Measurements from ENCODE around the gene DLG4.

DLG4 gene

DNA sequence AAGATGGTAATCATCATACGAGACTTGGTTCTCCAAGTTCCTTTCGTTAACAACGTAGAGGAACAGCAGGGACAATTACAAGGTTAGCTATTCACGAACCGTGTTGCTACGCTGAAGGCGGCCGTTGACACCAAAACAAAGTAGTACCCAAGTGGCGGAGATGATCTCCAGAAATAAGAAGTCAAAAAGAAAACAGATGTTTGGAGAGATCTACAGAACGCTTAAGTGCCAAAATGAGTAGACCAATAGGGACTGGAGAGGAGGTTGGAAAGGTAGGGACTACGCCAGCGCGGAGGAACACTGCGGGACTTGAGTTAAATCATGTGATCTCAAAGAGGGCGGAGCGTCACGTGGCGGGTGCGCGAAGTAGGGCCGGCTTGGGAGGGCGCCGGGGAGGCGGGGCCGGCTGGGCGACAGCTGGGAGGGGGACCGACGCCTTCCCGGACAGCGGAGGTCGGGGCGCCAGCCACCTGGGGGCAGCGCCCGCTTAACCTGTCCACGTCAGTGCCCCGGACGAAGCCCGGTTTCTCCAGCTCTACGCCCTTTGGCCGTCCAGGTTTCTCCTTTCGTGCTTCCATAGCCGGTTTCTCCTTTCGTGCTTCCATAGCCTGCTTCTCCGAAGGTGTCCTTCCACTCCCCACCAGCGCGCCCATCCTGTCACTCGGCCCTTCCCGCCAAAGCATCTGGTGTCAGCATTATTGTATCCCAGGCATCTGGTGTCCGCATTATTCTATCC lies 23.2 kb upstream of the DLG4 start:
- Histone ChIP-seq H3K4me2 (ENCODE audit: low read depth, low read length, poor library complexity, severe bottlenecking) (peak overlapping the region; percentile 75), H3K36me3 (ENCODE audit: insufficient read depth, low read length) (peaks cover 23% of the 10 kb centered on the region; the same call in 1 of the 2 replicates), H3F3A (ENCODE audit: low read depth) (0 out of 2 replicates have a peak, but pooled peaks cover 3% of the 10 kb centered on the region), H4K20me1 (ENCODE audit: insufficient read depth, low read length, poor library complexity, severe bottlenecking) (peaks cover 12% of the 10 kb centered on the region), H3K9me3 (ENCODE audit: insufficient read depth, low read depth, low read length) (no peaks in the 10 kb centered on the region), H3K27me3 (ENCODE audit: insufficient read depth, low read length, poor library complexity, severe bottlenecking) (peaks cover 5% of the 10 kb centered on the region), H3K79me2 (ENCODE audit: insufficient read depth, low read length) (peaks cover 56% of the 10 kb centered on the region), H3K9ac (ENCODE audit: low read depth, low read length, poor library complexity, severe bottlenecking) (peak overlapping the region; percentile 86), H3K4me3 (ENCODE audit: low read length, poor library complexity, severe bottlenecking) (peak overlapping the region; percentile 86), H2AFZ (ENCODE audit: low read length) (peak overlapping the region; percentile 87), H3K9me2 (replicated peaks; ENCODE audit: low read depth, low read length) (no peaks in the 10 kb centered on the region), H3K4me1 (ENCODE audit: insufficient read depth, low read length, poor library complexity, severe bottlenecking) (peaks cover 25% of the 10 kb centered on the region)
- TF ChIP-seq EZH2phosphoT487 (IDR thresholded peaks at IDR 0.05; ENCODE audit: borderline replicate concordance), result no peak

DNA sequence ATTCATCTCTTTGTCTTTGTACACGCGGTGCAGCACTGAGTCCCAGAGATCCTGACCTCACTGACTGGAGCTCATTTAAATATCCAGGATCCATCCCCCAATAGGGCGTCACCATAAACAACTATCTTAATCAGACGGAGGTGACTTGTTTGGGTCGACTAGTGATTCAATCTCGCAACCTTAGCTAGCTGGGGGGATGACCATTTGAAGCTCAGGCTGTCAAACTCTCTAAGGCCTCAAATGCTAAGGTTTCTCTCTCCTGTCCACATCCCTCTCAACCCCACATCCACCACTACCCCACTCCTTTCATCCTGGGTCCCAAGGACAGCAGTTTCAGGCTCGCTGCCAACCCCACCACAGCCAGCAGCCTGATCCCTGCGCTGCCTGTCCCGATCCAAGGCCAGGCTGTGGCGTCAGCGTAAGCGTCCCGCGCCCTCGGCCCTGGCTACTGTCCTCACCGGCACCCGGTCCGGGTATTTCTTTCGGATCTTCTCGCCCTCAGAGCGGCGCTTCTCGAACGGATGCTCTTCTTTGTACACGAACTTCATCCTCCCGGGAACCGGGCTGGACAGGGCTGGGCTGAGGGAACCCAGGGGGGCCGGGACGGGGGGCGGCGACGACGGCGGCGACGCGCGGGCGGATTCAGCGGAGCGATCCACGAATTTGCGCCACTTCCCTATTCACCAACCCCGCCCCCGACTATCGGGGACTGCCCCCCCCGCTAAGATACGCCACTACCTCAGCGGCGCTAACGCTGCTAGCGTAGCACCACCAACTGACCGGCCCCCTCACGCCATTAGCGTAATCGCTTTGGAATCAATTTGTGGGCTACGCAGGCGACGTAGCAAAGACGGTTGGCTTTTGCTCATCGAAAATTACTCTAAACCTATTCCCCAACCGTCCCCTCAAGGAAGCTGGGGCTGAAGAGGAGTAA lies 22.4 kb upstream of the DLG4 start, which contains the start of gene GABARAP:
Gene GABARAP, minus strand, starts transcription at position 667 of the 934 bp plus-strand sequence. Its CDS starts 119 bp downstream, at position 548.
- Histone ChIP-seq H4K20me1 (ENCODE audit: insufficient read depth, low read length, poor library complexity, severe bottlenecking) (peaks cover 12% of the 10 kb centered on the region), H3K36me3 (ENCODE audit: insufficient read depth, low read length) (peaks cover 23% of the 10 kb centered on the region; the same call in 1 of the 2 replicates), H3K9ac (ENCODE audit: low read depth, low read length, poor library complexity, severe bottlenecking) (peak within 1 kb of the TSS; percentile 86), H3K4me2 (ENCODE audit: low read depth, low read length, poor library complexity, severe bottlenecking) (peak within 1 kb of the TSS; percentile 75), H3K79me2 (ENCODE audit: insufficient read depth, low read length) (peaks cover 56% of the 10 kb centered on the region), H3K4me3 (ENCODE audit: low read length, poor library complexity, severe bottlenecking) (peak within 1 kb of the TSS; percentile 86), H3K9me3 (ENCODE audit: insufficient read depth, low read depth, low read length) (no peaks in the 10 kb centered on the region), H3K27me3 (ENCODE audit: insufficient read depth, low read length, poor library complexity, severe bottlenecking) (peaks cover 5% of the 10 kb centered on the region), H2AFZ (ENCODE audit: low read length) (peak within 1 kb of the TSS; percentile 87), H3F3A (ENCODE audit: low read depth) (0 out of 2 replicates have a peak, but pooled peaks cover 3% of the 10 kb centered on the region), H3K9me2 (replicated peaks; ENCODE audit: low read depth, low read length) (no peaks in the 10 kb centered on the region), H3K4me1 (ENCODE audit: insufficient read depth, low read length, poor library complexity, severe bottlenecking) (peaks cover 31% of the 10 kb centered on the region)
- TF ChIP-seq EZH2phosphoT487 (IDR thresholded peaks at IDR 0.05; ENCODE audit: borderline replicate concordance), result no peak
- TF ChIP-seq, protein P1, sequence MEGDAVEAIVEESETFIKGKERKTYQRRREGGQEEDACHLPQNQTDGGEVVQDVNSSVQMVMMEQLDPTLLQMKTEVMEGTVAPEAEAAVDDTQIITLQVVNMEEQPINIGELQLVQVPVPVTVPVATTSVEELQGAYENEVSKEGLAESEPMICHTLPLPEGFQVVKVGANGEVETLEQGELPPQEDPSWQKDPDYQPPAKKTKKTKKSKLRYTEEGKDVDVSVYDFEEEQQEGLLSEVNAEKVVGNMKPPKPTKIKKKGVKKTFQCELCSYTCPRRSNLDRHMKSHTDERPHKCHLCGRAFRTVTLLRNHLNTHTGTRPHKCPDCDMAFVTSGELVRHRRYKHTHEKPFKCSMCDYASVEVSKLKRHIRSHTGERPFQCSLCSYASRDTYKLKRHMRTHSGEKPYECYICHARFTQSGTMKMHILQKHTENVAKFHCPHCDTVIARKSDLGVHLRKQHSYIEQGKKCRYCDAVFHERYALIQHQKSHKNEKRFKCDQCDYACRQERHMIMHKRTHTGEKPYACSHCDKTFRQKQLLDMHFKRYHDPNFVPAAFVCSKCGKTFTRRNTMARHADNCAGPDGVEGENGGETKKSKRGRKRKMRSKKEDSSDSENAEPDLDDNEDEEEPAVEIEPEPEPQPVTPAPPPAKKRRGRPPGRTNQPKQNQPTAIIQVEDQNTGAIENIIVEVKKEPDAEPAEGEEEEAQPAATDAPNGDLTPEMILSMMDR (conservative IDR thresholded peaks at IDR 0.05; ENCODE audit: low read length), result no peak

DNA sequence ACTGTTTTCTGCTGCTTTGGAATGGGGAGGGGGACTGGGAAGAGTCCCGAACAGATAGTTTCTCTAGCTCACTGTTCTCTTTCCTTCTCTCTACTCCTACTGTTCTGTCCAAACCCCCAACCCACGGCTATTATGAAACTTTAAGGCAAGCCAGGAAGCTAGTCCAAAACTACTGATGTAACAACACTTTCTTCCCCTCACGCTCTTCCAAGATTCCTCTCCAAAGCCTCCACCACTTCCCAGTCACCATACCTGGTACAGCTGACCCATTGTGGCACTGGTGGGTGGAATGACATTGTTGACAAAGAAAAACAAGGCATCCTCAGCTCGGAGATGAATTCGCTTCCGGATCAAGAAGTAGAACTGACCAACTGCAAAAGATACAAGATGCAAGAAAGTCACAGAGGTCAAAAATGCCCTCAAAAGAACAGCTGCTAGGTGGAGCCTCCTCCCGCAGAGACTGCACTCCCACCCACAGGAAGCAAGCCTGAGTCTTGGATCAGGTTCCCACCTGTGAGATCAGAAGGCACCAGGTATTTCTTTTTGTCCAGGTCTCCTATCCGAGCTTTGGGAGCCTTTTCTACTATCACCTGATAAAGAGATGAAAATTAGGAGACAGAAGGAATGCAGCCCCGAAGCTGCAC lies 21.6 kb upstream of the DLG4 start:
- H3K36me3 ChIP-seq (ENCODE audit: insufficient read depth, low read length), result peaks cover 25% of the 10 kb centered on the region; the same call in 1 of the 2 replicates
- peaks cover 32% of the 10 kb centered on the region for H3K4me1 ChIP-seq (ENCODE audit: insufficient read depth, low read length, poor library complexity, severe bottlenecking)
- peaks cover 56% of the 10 kb centered on the region for H3K79me2 ChIP-seq (ENCODE audit: insufficient read depth, low read length)
- no peak overlapping the region for H2AFZ ChIP-seq (ENCODE audit: low read length)
- H3K9ac ChIP-seq (ENCODE audit: low read depth, low read length, poor library complexity, severe bottlenecking), result peak overlapping the region; percentile 86
- no peaks in the 10 kb centered on the region for H3K9me3 ChIP-seq (ENCODE audit: insufficient read depth, low read depth, low read length)
- peak overlapping the region; percentile 86 for H3K4me3 ChIP-seq (ENCODE audit: low read length, poor library complexity, severe bottlenecking)
- H3K4me2 ChIP-seq (ENCODE audit: low read depth, low read length, poor library complexity, severe bottlenecking), result peak overlapping the region; percentile 75
- peaks cover 18% of the 10 kb centered on the region for H4K20me1 ChIP-seq (ENCODE audit: insufficient read depth, low read length, poor library complexity, severe bottlenecking)
- 0 out of 2 replicates have a peak, but pooled peaks cover 3% of the 10 kb centered on the region for H3F3A ChIP-seq (ENCODE audit: low read depth)
- no peaks in the 10 kb centered on the region for H3K9me2 ChIP-seq (replicated peaks; ENCODE audit: low read depth, low read length)
- H3K27me3 ChIP-seq (ENCODE audit: insufficient read depth, low read length, poor library complexity, severe bottlenecking), result peaks cover 5% of the 10 kb centered on the region
- TF ChIP-seq, protein P1 (conservative IDR thresholded peaks at IDR 0.05; ENCODE audit: low read length), result no peak

Measured in Loucy (cell line).